NT2/D1 (cell line): ENCODE results near the gene CTNNA3.

ENCODE experiments used
- YY1 ChIP-seq: IDR thresholded peaks from 2 replicates; pipeline ENCODE4 v1.6.1; 2011; ENCODE audit not compliant: insufficient read length, insufficient read depth
- ZNF274 ChIP-seq: IDR thresholded peaks from 2 replicates; pipeline ENCODE4 v1.6.1; 2011; ENCODE audit warnings: mild to moderate bottlenecking, low read depth, low read length

- TF ChIP-seq ZNF274 (no peak), YY1 (no peak)
Measured at GRCh38 chr10:67046507-67046906, 649.5 kb downstream of the CTNNA3 start.
